GM12878 (cell line): Measurements from ENCODE around the gene ADGRG2. TPM values are rescaled to one million over a fixed set of nuclear protein-coding genes. Genes with fewer than 3 reads are reported as not detected.

Experiments used
- ATAC-seq: fragments of 200-7000 bp; cut with Tn5 transposase; 3 replicates; pipeline ENCODE4 v1.9.1; 2020; ENCODE audit warnings: mild to moderate bottlenecking, moderate library complexity
- BruUV-seq: library from RNA; stranded (reverse); fragments of 400-500 nt; replicated peaks from 2 replicates; lab custom pipeline; 2021; lab: Mats Ljungman, UMichigan
- CTCF ChIA-PET: fragments of 300-600 bp; sonication (Branson Sonifier 250); formaldehyde crosslinking; extraction: SDS; loops from one replicate; lab custom pipeline; 2021; ENCODE audit warnings: inconsistent platforms; lab: Yijun Ruan, JAX
- POLR2A ChIA-PET: fragments of 350-600 bp; formaldehyde crosslinking; extraction: SDS; loops from one replicate; lab custom pipeline; 2021; ENCODE audit warnings: inconsistent platforms; lab: Charles Lee
- RAD21 ChIA-PET: fragments of 300-600 bp; sonication (Branson Sonifier 250); formaldehyde crosslinking; loops from one replicate; lab custom pipeline; 2023; ENCODE audit warnings: antibody characterized with exemption; ENCODE audit not compliant: unreplicated experiment; lab: Charles Lee
- SMC1A ChIA-PET: fragments of 300-600 bp; sonication (Branson Sonifier 250); formaldehyde crosslinking; loops from one replicate; lab custom pipeline; 2023; ENCODE audit not compliant: unreplicated experiment, uncharacterized antibody; lab: Charles Lee
- DNase-seq: peaks from one replicate; pipeline ENCODE4 v3.0.0-alpha.2; 2011; ENCODE audit warnings: low read depth, low spot score
- FAIRE-seq: peaks from 3 replicates; lab custom pipeline; 2011; peaks lifted over from hg19 to GRCh38; lab: Jason Lieb, UNC
- H2AFZ ChIP-seq: 2 replicates; pipeline ENCODE4 v1.6.0; 2011; ENCODE audit warnings: low read depth, low read length, control low read depth; ENCODE audit not compliant: control insufficient read depth
- H3K27ac ChIP-seq: 2 replicates; pipeline ENCODE4 v1.5.1; 2011; ENCODE audit warnings: control low read depth; ENCODE audit not compliant: control insufficient read depth, insufficient read depth
- H3K27me3 ChIP-seq, 2 experiments: replicated peaks in 1 of 2; 2 replicates each; pipeline versions ENCODE4 v1.6.0 to v1.6.1; 2011; ENCODE audit warnings: low read length in 1 of 2; ENCODE audit not compliant: control insufficient read depth in 2 of 2, insufficient read depth in 2 of 2
- H3K36me3 ChIP-seq, 2 experiments: 2 replicates each; pipeline ENCODE4 v1.5.1; 2011; ENCODE audit warnings: low read length in 1 of 2; ENCODE audit not compliant: control insufficient read depth in 2 of 2, insufficient read depth in 2 of 2
- H3K4me1 ChIP-seq: 2 replicates; pipeline ENCODE4 v1.6.1; 2011; ENCODE audit warnings: mild to moderate bottlenecking, low read length, moderate library complexity, mixed read lengths; ENCODE audit not compliant: control insufficient read depth, insufficient read depth
- H3K4me2 ChIP-seq: 2 replicates; pipeline ENCODE4 v1.6.0; 2011; ENCODE audit warnings: control low read depth; ENCODE audit not compliant: control insufficient read depth, insufficient read depth
- H3K4me3 ChIP-seq: fragments of 200-600 bp; sonication (generic); 2 replicates; pipeline ENCODE4 v1.5.1; 2016
- H3K79me2 ChIP-seq: 2 replicates; pipeline ENCODE4 v1.6.0; 2011; ENCODE audit warnings: low read length; ENCODE audit not compliant: control insufficient read depth, insufficient read depth
- H3K9ac ChIP-seq: 2 replicates; pipeline ENCODE4 v1.8.0; 2011; ENCODE audit warnings: low read length, control low read depth, mixed read lengths; ENCODE audit not compliant: control insufficient read depth, insufficient read depth
- H3K9me3 ChIP-seq: replicated peaks from 3 replicates; pipeline ENCODE4 v1.5.1; 2011; ENCODE audit warnings: mild to moderate bottlenecking, low read length; ENCODE audit not compliant: control insufficient read depth, insufficient read depth
- H4K20me1 ChIP-seq: 2 replicates; pipeline ENCODE4 v1.6.0; 2011; ENCODE audit not compliant: control insufficient read depth, insufficient read depth
- ATF2 ChIP-seq: IDR thresholded peaks from 2 replicates; pipeline ENCODE4 v1.6.1; 2012; ENCODE audit warnings: low read length, inconsistent platforms
- CTCF ChIP-seq, 3 experiments: IDR thresholded peaks in 2 of 3; conservative IDR thresholded peaks in 1 of 3; 2 replicates each; pipeline ENCODE4 v1.5.1; 2011; ENCODE audit warnings: low read depth in 3 of 3, low read length in 3 of 3, mild to moderate bottlenecking in 3 of 3, control low read depth in 2 of 3, moderate library complexity in 2 of 3, inconsistent platforms in 1 of 3, mixed read lengths in 1 of 3; ENCODE audit not compliant: control insufficient read depth in 2 of 3, insufficient read depth in 1 of 3; ENCODE audit errors: extremely low read depth in 1 of 3
- KDM1A ChIP-seq: fragments of 200-600 bp; sonication (generic); IDR thresholded peaks from 2 replicates; pipeline ENCODE4 v1.6.1; 2016; ENCODE audit warnings: borderline replicate concordance
- RBBP5 ChIP-seq: fragments of 200-600 bp; sonication (generic); conservative IDR thresholded peaks from 2 replicates; pipeline ENCODE4 v1.6.1; 2016
- SUZ12 ChIP-seq: fragments of 200-600 bp; sonication (generic); IDR thresholded peaks from one replicate; pipeline ENCODE4 v1.6.1; 2018; ENCODE audit warnings: antibody characterized with exemption, mild to moderate bottlenecking; ENCODE audit not compliant: unreplicated experiment
- TARDBP ChIP-seq: IDR thresholded peaks from 2 replicates; pipeline ENCODE4 v1.6.1; 2016; ENCODE audit warnings: borderline replicate concordance
- WGBS: methylation state at CpG from one replicate; pipeline ENCODE4 v1.1.6; 2016; ENCODE audit warnings: low lambda C conversion rate; ENCODE audit not compliant: insufficient replicate concordance, insufficient coverage; ENCODE audit errors: missing lambda C conversion rate; 5-methylcytosine and 5-hydroxymethylcytosine counted together
- in situ Hi-C: fragments of 300-500 bp; cut with MboI; formaldehyde crosslinking; loops from 9 replicates; pipeline ENCODE4 v1.14.3; 2018; ENCODE audit warnings: mixed read lengths
- intact Hi-C: fragments of 100-400 bp; cut with micrococcal nuclease; formaldehyde crosslinking; loops from one replicate; pipeline ENCODE4 v1.14.2; 2022; ENCODE audit not compliant: unreplicated experiment
- polyA plus RNA-seq, 11 experiments: library from polyadenylated mRNA; depleted of rRNA in 4 of 11; unstranded in 6 of 11; stranded (reverse) in 5 of 11; fragments of >200 nt; fragmentation: Nextera tagmentation in 4 of 11; fragmentation: Illumina TruSeq in 1 of 11; extraction: Ambion mirVana in 4 of 11; extraction: Trizol in 1 of 11; gene quantifications; 1 replicate in 1 of 11; 2 replicates in 10 of 11; pipeline versions ENCODE4 v1.2.1 to v1.2.3, GENCODE V29; 2011 to 2016; ENCODE audit warnings: inconsistent platforms in 2 of 11, missing spikeins in 2 of 11, low read depth in 1 of 11
- total RNA-seq, 4 experiments: library from RNA; depleted of rRNA in 3 of 4; stranded (reverse); fragments of >200 nt in 3 of 4; fragmentation: Illumina TruSeq in 1 of 4; extraction: Trizol in 1 of 4; gene quantifications; 2 replicates each; pipeline versions ENCODE4 v1.2.1 to v1.2.3, GENCODE V29; 2013 to 2021

Gene ADGRG2
- total and polyA plus RNA-seq, 10 of the 15 experiments (the other 5 are each of a cell fraction or from before 2014, with no cell fraction given) = 0.02 to 0.29 (median 0.05) TPM; not detected in 5

GRCh38 chrX:18955676-18956075 lies 166.6 kb downstream of the ADGRG2 start (continued):
- TF ChIP-seq KDM1A = no peak
- no peak for TF ChIP-seq TARDBP
- no peak for TF ChIP-seq ATF2
- no peak for TF ChIP-seq SUZ12

- POLR2A ChIA-PET = no interaction called here
- no peaks in the 10 kb centered on the region for H3K27me3 ChIP-seq
- H3K36me3 ChIP-seq = peaks cover 0 to 3% of the 10 kb centered on the region in 2 experiments; a peak in 2 of 4 replicates
- WGBS = 76% methylated on average over 10 of the region's 10 CpGs
- BruUV-seq = no TSS peak
- DNase-seq (no peak), FAIRE-seq (no peak), ATAC-seq (peak; percentile 66)
- TF ChIP-seq CTCF (IDR thresholded peaks at IDR 0.05 in 2 of 3, conservative IDR thresholded peaks at IDR 0.05 in 1 of 3; ENCODE audit: control insufficient read depth in 2 of 3, extremely low read depth in 1 of 3, insufficient read depth in 1 of 3, low read depth in 3 of 3, low read length in 3 of 3) (peak in 1 of 3 experiments; percentile 6; a peak in 1 of 6 replicates), RBBP5 (no peak)
- intact Hi-C loops = no loop called here
- H3K9me3 ChIP-seq = no peaks in the 10 kb centered on the region
- in situ Hi-C loops = no loop called here
- no peak overlapping the region for H3K9ac ChIP-seq
- RAD21 ChIA-PET = no interaction called here
- no peaks in the 10 kb centered on the region for H3K4me1 ChIP-seq
- H3K4me3 ChIP-seq = no peak overlapping the region
- no peaks in the 10 kb centered on the region for H3K79me2 ChIP-seq
- CTCF ChIA-PET = no interaction called here
- no peak overlapping the region for H3K4me2 ChIP-seq
- no peaks in the 10 kb centered on the region; the same call in 1 of the 2 replicates for H4K20me1 ChIP-seq
- H3K27ac ChIP-seq = no peak overlapping the region
- SMC1A ChIA-PET = no interaction called here
- H2AFZ ChIP-seq = no peak overlapping the region
Measured at GRCh38 chrX:18951032-18951431, 171.2 kb downstream of the ADGRG2 start.
